ENCODE results near the gene DBNL. TPM values are rescaled to one million over a fixed set of nuclear protein-coding genes. Genes with fewer than 3 reads are reported as not detected.
A peak's percentile ranks its signal among the peaks of the same experiment; 100 is the strongest.

DBNL gene
- polyA plus RNA-seq, 3 donors = 228 to 321 (median 304) TPM

GRCh38 chr7:44077681-44078091 lies 33.2 kb downstream of the DBNL start:
- intact Hi-C loops (cut with micrococcal nuclease) = no loop called here
- H3K79me2 ChIP-seq (ENCODE audit: insufficient read depth, low read length) = peaks cover 23% of the 10 kb centered on the region
- no peak overlapping the region for H3K4me2 ChIP-seq (replicated peaks; ENCODE audit: extremely low read depth, low read length, poor library complexity, severe bottlenecking)
- no peak for TF ChIP-seq CTCF (IDR thresholded peaks at IDR 0.05)
- H3K27me3 Mint-ChIP-seq (ENCODE audit: low read depth in 3 of 3) = peaks cover 0 to 6% (median 0%) of the 10 kb centered on the region in 3 donors
- H3K9me3 ChIP-seq (replicated peaks in 1 of 2; ENCODE audit: control insufficient read depth in 1 of 2, insufficient read depth in 1 of 2, low read length in 2 of 2) = no peaks in the 10 kb centered on the region
- WGBS (ENCODE audit: insufficient coverage) = 86% methylated on average over 5 of the region's 5 CpGs
- H3K4me1 Mint-ChIP-seq = peaks cover 43% of the 10 kb centered on the region
- peaks cover 6% of the 10 kb centered on the region for H4K20me1 ChIP-seq (ENCODE audit: insufficient read depth, low read length)
- no peak overlapping the region for H3K4me3 ChIP-seq (replicated peaks in 1 of 3; ENCODE audit: low read depth in 2 of 3, low read length in 3 of 3)
- H3K36me3 ChIP-seq (replicated peaks in 1 of 2; ENCODE audit: control insufficient read depth in 1 of 2, insufficient read depth in 2 of 2, low read length in 2 of 2) = peaks cover 60 to 65% of the 10 kb centered on the region in 2 donors
- H3K9me3 Mint-ChIP-seq = peaks cover 0 to 2% (median 0%) of the 10 kb centered on the region in 7 donors
- no peak for DNase-seq
- H3K4me3 Mint-ChIP-seq = no peak overlapping the region
- H3K27ac ChIP-seq (ENCODE audit: low read depth in 1 of 2, low read length in 2 of 2) = peak overlapping the region in 1 of 2 donors; percentile 97
- H2AFZ ChIP-seq (ENCODE audit: insufficient read depth, low read depth, low read length, poor library complexity, severe bottlenecking) = no peak overlapping the region
- peaks cover 32 to 40% of the 10 kb centered on the region in 2 donors for H3K4me1 ChIP-seq (ENCODE audit: control insufficient read depth in 1 of 2, insufficient read depth in 2 of 2, low read length in 2 of 2)
- no peak overlapping the region for H3K9ac ChIP-seq (ENCODE audit: insufficient read depth, low read length, poor library complexity, severe bottlenecking)
- no peaks in the 10 kb centered on the region for H3K27me3 ChIP-seq (ENCODE audit: control insufficient read depth in 2 of 2, insufficient read depth in 2 of 2, low read length in 2 of 2)
- peaks cover 64 to 77% of the 10 kb centered on the region in 2 donors for H3K36me3 Mint-ChIP-seq
- peak overlapping the region in 5 of 7 donors; percentile 52 to 99 (median 78) for H3K27ac Mint-ChIP-seq

- H3K36me3 Mint-ChIP-seq = peaks cover 57 to 69% of the 10 kb centered on the region in 2 donors
- no peak for TF ChIP-seq CTCF (IDR thresholded peaks at IDR 0.05)
- H3K4me1 ChIP-seq (ENCODE audit: control insufficient read depth in 1 of 2, insufficient read depth in 2 of 2, low read length in 2 of 2) = peaks cover 28 to 31% of the 10 kb centered on the region in 2 donors
- peaks cover 0 to 6% (median 0%) of the 10 kb centered on the region in 3 donors for H3K27me3 Mint-ChIP-seq (ENCODE audit: low read depth in 3 of 3)
- no peak overlapping the region for H2AFZ ChIP-seq (ENCODE audit: insufficient read depth, low read depth, low read length, poor library complexity, severe bottlenecking)
- H3K36me3 ChIP-seq (replicated peaks in 1 of 2; ENCODE audit: control insufficient read depth in 1 of 2, insufficient read depth in 2 of 2, low read length in 2 of 2) = peaks cover 54 to 59% of the 10 kb centered on the region in 2 donors
- H3K9me3 Mint-ChIP-seq = no peaks in the 10 kb centered on the region
- 100% methylated on average over 2 of the region's 8 CpGs for WGBS (ENCODE audit: insufficient coverage)
- H3K4me2 ChIP-seq (replicated peaks; ENCODE audit: extremely low read depth, low read length, poor library complexity, severe bottlenecking) = no peak overlapping the region
- peak overlapping the region in 4 of 7 donors; percentile 6 to 83 (median 74) for H3K27ac Mint-ChIP-seq
- intact Hi-C loops (cut with micrococcal nuclease) = no loop called here
- H3K9me3 ChIP-seq (replicated peaks in 1 of 2; ENCODE audit: control insufficient read depth in 1 of 2, insufficient read depth in 1 of 2, low read length in 2 of 2) = no peaks in the 10 kb centered on the region
- peaks cover 38% of the 10 kb centered on the region for H3K4me1 Mint-ChIP-seq
- H3K4me3 Mint-ChIP-seq = no peak overlapping the region
- H4K20me1 ChIP-seq (ENCODE audit: insufficient read depth, low read length) = no peaks in the 10 kb centered on the region
- peak overlapping the region in 1 of 2 donors; percentile 9 for H3K27ac ChIP-seq (ENCODE audit: low read depth in 1 of 2, low read length in 2 of 2)
- H3K9ac ChIP-seq (ENCODE audit: insufficient read depth, low read length, poor library complexity, severe bottlenecking) = no peak overlapping the region
- peaks cover 23% of the 10 kb centered on the region for H3K79me2 ChIP-seq (ENCODE audit: insufficient read depth, low read length)
- DNase-seq = no peak
- no peaks in the 10 kb centered on the region for H3K27me3 ChIP-seq (ENCODE audit: control insufficient read depth in 2 of 2, insufficient read depth in 2 of 2, low read length in 2 of 2)
- H3K4me3 ChIP-seq (replicated peaks in 1 of 3; ENCODE audit: low read depth in 2 of 3, low read length in 3 of 3) = no peak overlapping the region
Observed at GRCh38 chr7:44078521-44078920, 34.0 kb downstream of the DBNL start.
